ENCODE measurements around the gene NLGN1. TPM values are rescaled to one million over a fixed set of nuclear protein-coding genes. Genes with fewer than 3 reads are reported as not detected.

The NLGN1 gene
- polyA plus RNA-seq, 2 of the 4 experiments (the other 2 are of a cell fraction), result not detected

GRCh38 chr3:173617490-173617889, 219.9 kb downstream of the NLGN1 start:
- no peak overlapping the region for H3K27ac ChIP-seq
- POLR2A ChIA-PET, result no interaction called here
- 6% methylated on average over 5 of the region's 5 CpGs for WGBS (ENCODE audit: missing lambda C conversion rate)
- DNase-seq (ENCODE audit: low read depth in 1 of 2, low spot score in 1 of 2) (no peak), FAIRE-seq (no peak), ATAC-seq (no peak)
- H3K4me1 ChIP-seq, result no peaks in the 10 kb centered on the region
- TF ChIP-seq HMGXB4 (CRISPR knock-in tag; IDR thresholded peaks at IDR 0.05; ENCODE audit: borderline replicate concordance) (no peak), MAZ (IDR thresholded peaks at IDR 0.05; ENCODE audit: borderline replicate concordance, low read depth, low read length) (no peak), ZSCAN20 (CRISPR knock-in tag; IDR thresholded peaks at IDR 0.05) (no peak), MYC (IDR thresholded peaks at IDR 0.05; ENCODE audit: borderline replicate concordance, low read length) (no peak), RCOR1 (IDR thresholded peaks at IDR 0.05; ENCODE audit: low read depth, low read length) (no peak), HOXA7 (CRISPR knock-in tag; IDR thresholded peaks at IDR 0.05) (no peak), RAD21 (conservative IDR thresholded peaks at IDR 0.05 in 1 of 2, IDR thresholded peaks at IDR 0.05 in 1 of 2) (no peak), EHMT2 (IDR thresholded peaks at IDR 0.05; ENCODE audit: low read depth) (no peak), JUNB (IDR thresholded peaks at IDR 0.05) (no peak), SREBF2 (IDR thresholded peaks at IDR 0.05) (no peak), CHD4 (IDR thresholded peaks at IDR 0.05; ENCODE audit: borderline replicate concordance) (no peak), RFX5 (IDR thresholded peaks at IDR 0.05) (no peak), EP300 (IDR thresholded peaks at IDR 0.05) (no peak), BCL3 (IDR thresholded peaks at IDR 0.05) (no peak), ATOH8 (CRISPR knock-in tag; IDR thresholded peaks at IDR 0.05; ENCODE audit: low read depth) (no peak), ZFP36 (IDR thresholded peaks at IDR 0.05; ENCODE audit: borderline replicate concordance, partially characterized antibody) (no peak), MAX (IDR thresholded peaks at IDR 0.05) (no peak)
- no peak overlapping the region for H3K4me2 ChIP-seq
- CTCF ChIA-PET, result no interaction called here
- H3K9me3 ChIP-seq, result no peaks in the 10 kb centered on the region
- H3K4me3 ChIP-seq, result no peak overlapping the region

GRCh38 chr3:173618148-173618547, 220.6 kb downstream of the NLGN1 start:
- TF ChIP-seq PBX3 (IDR thresholded peaks at IDR 0.05), result no peak
- no peak for TF ChIP-seq JUN (IDR thresholded peaks at IDR 0.05)
- TF ChIP-seq MYC (IDR thresholded peaks at IDR 0.05; ENCODE audit: borderline replicate concordance, low read length), result no peak
- no peak for TF ChIP-seq MAFK (IDR thresholded peaks at IDR 0.05; ENCODE audit: partially characterized antibody)
- no peak for TF ChIP-seq E2F6 (IDR thresholded peaks at IDR 0.05; ENCODE audit: borderline replicate concordance, low read depth)
- no peak for TF ChIP-seq RAD21 (conservative IDR thresholded peaks at IDR 0.05 in 1 of 2, IDR thresholded peaks at IDR 0.05 in 1 of 2)
- TF ChIP-seq JUNB (IDR thresholded peaks at IDR 0.05), result no peak
- no peak for TF ChIP-seq BHLHE40 (IDR thresholded peaks at IDR 0.05; ENCODE audit: low read depth, low read length)
- no peak for TF ChIP-seq ZNF302 (CRISPR knock-in tag; IDR thresholded peaks at IDR 0.05)
- no peak for TF ChIP-seq HDAC2 (IDR thresholded peaks at IDR 0.05)
- TF ChIP-seq USF2 (IDR thresholded peaks at IDR 0.05), result no peak
- TF ChIP-seq EHF (CRISPR knock-in tag; IDR thresholded peaks at IDR 0.05), result no peak
- no peak for TF ChIP-seq NR3C1 (IDR thresholded peaks at IDR 0.05)
- ChIA-PET CTCF (no interaction called here), POLR2A (no interaction called here)
- Histone ChIP-seq H3K4me2 (no peak overlapping the region), H3K27ac (no peak overlapping the region), H3K4me1 (no peaks in the 10 kb centered on the region), H3K9me3 (no peaks in the 10 kb centered on the region), H3K4me3 (no peak overlapping the region)
- FAIRE-seq (no peak), DNase-seq (ENCODE audit: low read depth in 1 of 2, low spot score in 1 of 2) (no peak), ATAC-seq (no peak)
- WGBS (ENCODE audit: missing lambda C conversion rate), result 27% methylated on average over 4 of the region's 4 CpGs
